Measurements from ENCODE around the gene CENPX. TPM values are rescaled to one million over a fixed set of nuclear protein-coding genes. Genes with fewer than 3 reads are reported as not detected.
A peak's percentile ranks its signal among the peaks of the same experiment; 100 is the strongest.
"Not testable (repeated sequence)": the region's sequence is repeated elsewhere in the genome, so short reads cannot be mapped to it uniquely, and the experiment has no call there.

Gene CENPX
- polyA plus RNA-seq, 2 donors: 86.8 to 117 TPM

GRCh38 chr17:81983639-81984373, 38.9 kb downstream of the CENPX start:
- Histone ChIP-seq H3K4me1 (ENCODE audit: control insufficient read depth in 2 of 2, insufficient read depth in 2 of 2, low read length in 1 of 2) (peaks cover 0 to 6% of the 10 kb centered on the region in 2 donors), H3K4me3 (ENCODE audit: low read depth in 1 of 2, low read length in 2 of 2) (no peak overlapping the region), H3K36me3 (ENCODE audit: control insufficient read depth in 2 of 2, insufficient read depth in 2 of 2, low read length in 1 of 2) (peaks cover 5 to 19% of the 10 kb centered on the region in 2 donors), H3K27me3 (ENCODE audit: control insufficient read depth in 1 of 2, insufficient read depth in 2 of 2, low read length in 2 of 2) (no peaks in the 10 kb centered on the region), H3K27ac (ENCODE audit: low read depth in 2 of 2, low read length in 1 of 2) (no peak overlapping the region), H3K9me3 (ENCODE audit: control insufficient read depth in 2 of 2, insufficient read depth in 1 of 2, low read depth in 1 of 2, low read length in 1 of 2) (no peaks in the 10 kb centered on the region)
- WGBS, 2 donors: 95% methylated on average over 26 of the region's 26 CpGs

GRCh38 chr17:81983011-81983638, 39.6 kb downstream of the CENPX start:
- peaks cover 3 to 10% of the 10 kb centered on the region in 2 donors for H3K4me1 ChIP-seq (ENCODE audit: control insufficient read depth in 2 of 2, insufficient read depth in 2 of 2, low read length in 1 of 2)
- peaks cover 5 to 19% of the 10 kb centered on the region in 2 donors for H3K36me3 ChIP-seq (ENCODE audit: control insufficient read depth in 2 of 2, insufficient read depth in 2 of 2, low read length in 1 of 2)
- WGBS, 2 donors: 84 to 89% methylated on average over 35 of the region's 35 CpGs
- H3K27ac ChIP-seq (ENCODE audit: low read depth in 2 of 2, low read length in 1 of 2): no peak overlapping the region
- H3K9me3 ChIP-seq (ENCODE audit: control insufficient read depth in 2 of 2, insufficient read depth in 1 of 2, low read depth in 1 of 2, low read length in 1 of 2): no peaks in the 10 kb centered on the region
- no peak overlapping the region for H3K4me3 ChIP-seq (ENCODE audit: low read depth in 1 of 2, low read length in 2 of 2)
- no peaks in the 10 kb centered on the region for H3K27me3 ChIP-seq (ENCODE audit: control insufficient read depth in 1 of 2, insufficient read depth in 2 of 2, low read length in 2 of 2)

DNA sequence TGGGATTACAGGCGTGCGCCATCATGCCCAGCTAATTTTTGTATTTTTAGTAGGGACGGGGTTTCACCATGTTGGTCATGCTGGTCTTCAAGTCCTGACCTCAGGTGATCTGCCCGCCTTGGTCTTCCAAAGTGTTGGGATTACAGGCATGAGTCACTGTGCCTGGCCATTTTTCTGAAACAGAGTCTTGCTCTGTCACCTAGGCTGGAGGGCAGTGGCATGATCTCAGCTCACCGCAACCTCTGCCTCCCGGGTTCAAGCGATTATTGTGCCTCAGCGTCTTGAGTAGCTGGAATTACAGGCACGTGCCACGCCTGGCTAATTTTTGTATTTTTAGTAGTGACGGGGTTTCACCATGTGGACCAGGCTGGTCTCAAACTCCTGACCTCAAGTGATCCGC, 41.2 kb downstream of the CENPX start:
- Histone ChIP-seq H3K4me1 (ENCODE audit: control insufficient read depth in 2 of 2, insufficient read depth in 2 of 2, low read length in 1 of 2) (peaks cover 3 to 15% of the 10 kb centered on the region in 2 donors), H3K36me3 (ENCODE audit: control insufficient read depth in 2 of 2, insufficient read depth in 2 of 2, low read length in 1 of 2) (peaks cover 5 to 14% of the 10 kb centered on the region in 2 donors)
- not testable (repeated sequence) for H3K27ac ChIP-seq (ENCODE audit: low read depth in 2 of 2, low read length in 1 of 2); H3K4me3 ChIP-seq (ENCODE audit: low read depth in 1 of 2, low read length in 2 of 2); H3K27me3 ChIP-seq (ENCODE audit: control insufficient read depth in 1 of 2, insufficient read depth in 2 of 2, low read length in 2 of 2); H3K9me3 ChIP-seq (ENCODE audit: control insufficient read depth in 2 of 2, insufficient read depth in 1 of 2, low read depth in 1 of 2, low read length in 1 of 2)
- WGBS, 2 donors: 94% methylated on average over 12 of the region's 12 CpGs

DNA sequence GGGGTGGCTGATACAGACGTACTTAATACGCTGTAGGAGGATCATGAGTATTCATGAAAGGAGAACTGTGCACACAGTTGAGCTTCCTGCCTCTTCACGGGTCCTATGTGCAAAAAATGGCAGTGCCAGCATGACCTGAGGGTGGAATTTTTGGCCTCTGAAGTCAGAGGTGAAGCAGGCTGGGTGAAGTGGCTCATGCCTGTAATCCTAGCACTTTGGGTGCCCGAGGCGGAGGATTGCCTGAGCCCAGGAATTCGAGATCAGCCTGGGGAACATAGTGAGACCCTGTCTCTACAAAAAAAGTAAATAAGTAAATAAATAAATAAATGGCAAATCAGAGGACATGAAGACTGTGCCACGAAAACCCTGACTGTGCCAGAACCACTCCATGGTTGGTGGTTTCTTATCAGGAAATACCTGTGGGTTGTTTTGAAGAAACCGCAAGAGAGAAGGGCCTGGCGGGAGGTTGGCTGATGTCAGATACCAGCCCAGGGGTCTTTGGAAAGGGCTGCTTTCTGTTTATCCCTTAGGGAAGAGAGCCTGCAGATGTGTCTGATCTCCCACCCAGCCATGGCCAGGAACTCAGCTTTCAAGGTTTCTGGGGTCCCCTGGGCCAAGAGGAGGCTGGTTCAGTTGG, 41.9 kb downstream of the CENPX start:
- Histone ChIP-seq H3K9me3 (ENCODE audit: control insufficient read depth in 2 of 2, insufficient read depth in 1 of 2, low read depth in 1 of 2, low read length in 1 of 2) (no peaks in the 10 kb centered on the region), H3K27ac (ENCODE audit: low read depth in 2 of 2, low read length in 1 of 2) (no peak overlapping the region), H3K36me3 (ENCODE audit: control insufficient read depth in 2 of 2, insufficient read depth in 2 of 2, low read length in 1 of 2) (peaks cover 3 to 13% of the 10 kb centered on the region in 2 donors), H3K27me3 (ENCODE audit: control insufficient read depth in 1 of 2, insufficient read depth in 2 of 2, low read length in 2 of 2) (no peaks in the 10 kb centered on the region), H3K4me1 (ENCODE audit: control insufficient read depth in 2 of 2, insufficient read depth in 2 of 2, low read length in 1 of 2) (peaks cover 3 to 18% of the 10 kb centered on the region in 2 donors), H3K4me3 (ENCODE audit: low read depth in 1 of 2, low read length in 2 of 2) (no peak overlapping the region)
- 68 to 80% methylated on average over 9 of the region's 9 CpGs for WGBS, 2 donors

DNA sequence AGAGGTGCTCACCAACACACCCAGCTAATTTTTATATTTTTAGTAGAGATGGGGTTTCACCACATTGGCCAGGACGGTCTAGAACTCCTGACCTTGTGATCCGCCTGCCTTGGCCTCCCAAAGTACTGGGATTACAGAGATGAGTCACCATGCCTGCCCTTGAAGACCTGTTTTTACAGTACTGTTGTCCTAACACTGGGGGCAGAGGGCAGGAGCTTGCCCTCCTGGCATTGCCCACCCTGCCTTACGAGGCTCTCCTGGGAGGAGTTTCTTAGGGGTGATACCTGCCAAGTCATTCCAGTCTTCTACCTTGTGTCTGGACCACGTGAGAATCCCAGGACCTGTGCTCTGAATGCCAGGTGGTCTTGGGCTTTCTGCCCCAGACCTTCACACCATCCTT, 42.6 kb downstream of the CENPX start:
- peaks cover 3 to 18% of the 10 kb centered on the region in 2 donors for H3K4me1 ChIP-seq (ENCODE audit: control insufficient read depth in 2 of 2, insufficient read depth in 2 of 2, low read length in 1 of 2)
- no peak overlapping the region for H3K4me3 ChIP-seq (ENCODE audit: low read depth in 1 of 2, low read length in 2 of 2)
- no peaks in the 10 kb centered on the region for H3K27me3 ChIP-seq (ENCODE audit: control insufficient read depth in 1 of 2, insufficient read depth in 2 of 2, low read length in 2 of 2)
- H3K36me3 ChIP-seq (ENCODE audit: control insufficient read depth in 2 of 2, insufficient read depth in 2 of 2, low read length in 1 of 2): peaks cover 1 to 6% of the 10 kb centered on the region in 2 donors
- WGBS, 2 donors: 82 to 83% methylated on average over 4 of the region's 4 CpGs
- no peak overlapping the region for H3K27ac ChIP-seq (ENCODE audit: low read depth in 2 of 2, low read length in 1 of 2)
- H3K9me3 ChIP-seq (ENCODE audit: control insufficient read depth in 2 of 2, insufficient read depth in 1 of 2, low read depth in 1 of 2, low read length in 1 of 2): no peaks in the 10 kb centered on the region

GRCh38 chr17:81978524-81979298, 44.0 kb downstream of the CENPX start:
- Histone ChIP-seq H3K36me3 (ENCODE audit: control insufficient read depth in 2 of 2, insufficient read depth in 2 of 2, low read length in 1 of 2) (no peaks in the 10 kb centered on the region), H3K4me1 (ENCODE audit: control insufficient read depth in 2 of 2, insufficient read depth in 2 of 2, low read length in 1 of 2) (peaks cover 3 to 18% of the 10 kb centered on the region in 2 donors), H3K27ac (ENCODE audit: low read depth in 2 of 2, low read length in 1 of 2) (no peak overlapping the region), H3K27me3 (ENCODE audit: control insufficient read depth in 1 of 2, insufficient read depth in 2 of 2, low read length in 2 of 2) (no peaks in the 10 kb centered on the region), H3K4me3 (ENCODE audit: low read depth in 1 of 2, low read length in 2 of 2) (no peak overlapping the region), H3K9me3 (ENCODE audit: control insufficient read depth in 2 of 2, insufficient read depth in 1 of 2, low read depth in 1 of 2, low read length in 1 of 2) (no peaks in the 10 kb centered on the region)
- WGBS, 2 donors: 83 to 88% methylated on average over 27 of the region's 27 CpGs

- Histone ChIP-seq H3K4me3 (ENCODE audit: low read depth in 1 of 2, low read length in 2 of 2) (peak within 1 kb of the TSS; percentile 59 to 82), H3K36me3 (ENCODE audit: control insufficient read depth in 2 of 2, insufficient read depth in 2 of 2, low read length in 1 of 2) (no peaks in the 10 kb centered on the region), H3K27me3 (ENCODE audit: control insufficient read depth in 1 of 2, insufficient read depth in 2 of 2, low read length in 2 of 2) (no peaks in the 10 kb centered on the region), H3K27ac (ENCODE audit: low read depth in 2 of 2, low read length in 1 of 2) (peak within 1 kb of the TSS; percentile 86 to 88), H3K9me3 (ENCODE audit: control insufficient read depth in 2 of 2, insufficient read depth in 1 of 2, low read depth in 1 of 2, low read length in 1 of 2) (no peaks in the 10 kb centered on the region), H3K4me1 (ENCODE audit: control insufficient read depth in 2 of 2, insufficient read depth in 2 of 2, low read length in 1 of 2) (peaks cover 3 to 14% of the 10 kb centered on the region in 2 donors)
- WGBS, 2 donors: 1% methylated on average over 21 to 76 of the region's 76 CpGs
These were observed 45.4 kb downstream of the CENPX start, which contains the start of gene ASPSCR1 for GRCh38 chr17:81977211-81977808. TSS of gene ASPSCR1 (plus strand) at chr17:81977629. CDS start at chr17:81977647, 18 bp downstream.

- H3K4me1 ChIP-seq (ENCODE audit: control insufficient read depth in 2 of 2, insufficient read depth in 2 of 2, low read length in 1 of 2): peaks cover 3 to 14% of the 10 kb centered on the region in 2 donors
- no peaks in the 10 kb centered on the region for H3K27me3 ChIP-seq (ENCODE audit: control insufficient read depth in 1 of 2, insufficient read depth in 2 of 2, low read length in 2 of 2)
- peak overlapping the region; percentile 85 to 86 for H3K27ac ChIP-seq (ENCODE audit: low read depth in 2 of 2, low read length in 1 of 2)
- peak overlapping the region; percentile 59 to 82 for H3K4me3 ChIP-seq (ENCODE audit: low read depth in 1 of 2, low read length in 2 of 2)
- WGBS, 2 donors: 24 to 29% methylated on average over 28 to 30 of the region's 30 CpGs
- no peaks in the 10 kb centered on the region for H3K9me3 ChIP-seq (ENCODE audit: control insufficient read depth in 2 of 2, insufficient read depth in 1 of 2, low read depth in 1 of 2, low read length in 1 of 2)
- H3K36me3 ChIP-seq (ENCODE audit: control insufficient read depth in 2 of 2, insufficient read depth in 2 of 2, low read length in 1 of 2): no peaks in the 10 kb centered on the region
These were observed 46.1 kb downstream of the CENPX start for GRCh38 chr17:81976332-81977210.
